GM12878 (cell line): ENCODE measurements around the gene TRPM3. TPM values are rescaled to one million over a fixed set of nuclear protein-coding genes. Genes with fewer than 3 reads are reported as not detected.

ENCODE experiments used
- ATAC-seq: fragments of 200-7000 bp; cut with Tn5 transposase; 3 replicates; pipeline ENCODE4 v1.9.1; 2020; ENCODE audit warnings: mild to moderate bottlenecking, moderate library complexity
- BruUV-seq: library from RNA; stranded (reverse); fragments of 400-500 nt; replicated peaks from 2 replicates; lab custom pipeline; 2021; lab: Mats Ljungman, UMichigan
- CTCF ChIA-PET: fragments of 300-600 bp; sonication (Branson Sonifier 250); formaldehyde crosslinking; extraction: SDS; loops from one replicate; lab custom pipeline; 2021; ENCODE audit warnings: inconsistent platforms; lab: Yijun Ruan, JAX
- POLR2A ChIA-PET: fragments of 350-600 bp; formaldehyde crosslinking; extraction: SDS; loops from one replicate; lab custom pipeline; 2021; ENCODE audit warnings: inconsistent platforms; lab: Charles Lee
- RAD21 ChIA-PET: fragments of 300-600 bp; sonication (Branson Sonifier 250); formaldehyde crosslinking; loops from one replicate; lab custom pipeline; 2023; ENCODE audit warnings: antibody characterized with exemption; ENCODE audit not compliant: unreplicated experiment; lab: Charles Lee
- SMC1A ChIA-PET: fragments of 300-600 bp; sonication (Branson Sonifier 250); formaldehyde crosslinking; loops from one replicate; lab custom pipeline; 2023; ENCODE audit not compliant: unreplicated experiment, uncharacterized antibody; lab: Charles Lee
- DNase-seq: peaks from one replicate; pipeline ENCODE4 v3.0.0-alpha.2; 2011; ENCODE audit warnings: low read depth, low spot score
- FAIRE-seq: peaks from 3 replicates; lab custom pipeline; 2011; peaks lifted over from hg19 to GRCh38; lab: Jason Lieb, UNC
- H2AFZ ChIP-seq: 2 replicates; pipeline ENCODE4 v1.6.0; 2011; ENCODE audit warnings: low read depth, low read length, control low read depth; ENCODE audit not compliant: control insufficient read depth
- H3K27ac ChIP-seq: 2 replicates; pipeline ENCODE4 v1.5.1; 2011; ENCODE audit warnings: control low read depth; ENCODE audit not compliant: control insufficient read depth, insufficient read depth
- H3K27me3 ChIP-seq, 2 experiments: replicated peaks in 1 of 2; 2 replicates each; pipeline versions ENCODE4 v1.6.0 to v1.6.1; 2011; ENCODE audit warnings: low read length in 1 of 2; ENCODE audit not compliant: control insufficient read depth in 2 of 2, insufficient read depth in 2 of 2
- H3K36me3 ChIP-seq, 2 experiments: 2 replicates each; pipeline ENCODE4 v1.5.1; 2011; ENCODE audit warnings: low read length in 1 of 2; ENCODE audit not compliant: control insufficient read depth in 2 of 2, insufficient read depth in 2 of 2
- H3K4me1 ChIP-seq: 2 replicates; pipeline ENCODE4 v1.6.1; 2011; ENCODE audit warnings: mild to moderate bottlenecking, low read length, moderate library complexity, mixed read lengths; ENCODE audit not compliant: control insufficient read depth, insufficient read depth
- H3K4me2 ChIP-seq: 2 replicates; pipeline ENCODE4 v1.6.0; 2011; ENCODE audit warnings: control low read depth; ENCODE audit not compliant: control insufficient read depth, insufficient read depth
- H3K4me3 ChIP-seq: fragments of 200-600 bp; sonication (generic); 2 replicates; pipeline ENCODE4 v1.5.1; 2016
- H3K79me2 ChIP-seq: 2 replicates; pipeline ENCODE4 v1.6.0; 2011; ENCODE audit warnings: low read length; ENCODE audit not compliant: control insufficient read depth, insufficient read depth
- H3K9ac ChIP-seq: 2 replicates; pipeline ENCODE4 v1.8.0; 2011; ENCODE audit warnings: low read length, control low read depth, mixed read lengths; ENCODE audit not compliant: control insufficient read depth, insufficient read depth
- H3K9me3 ChIP-seq: replicated peaks from 3 replicates; pipeline ENCODE4 v1.5.1; 2011; ENCODE audit warnings: mild to moderate bottlenecking, low read length; ENCODE audit not compliant: control insufficient read depth, insufficient read depth
- H4K20me1 ChIP-seq: 2 replicates; pipeline ENCODE4 v1.6.0; 2011; ENCODE audit not compliant: control insufficient read depth, insufficient read depth
- LARP7 ChIP-seq: fragments of 450-650 bp; IDR thresholded peaks from 2 replicates; pipeline ENCODE4 v1.6.1; 2017; ENCODE audit warnings: mild to moderate bottlenecking
- WGBS: methylation state at CpG from one replicate; pipeline ENCODE4 v1.1.6; 2016; ENCODE audit warnings: low lambda C conversion rate; ENCODE audit not compliant: insufficient replicate concordance, insufficient coverage; ENCODE audit errors: missing lambda C conversion rate; 5-methylcytosine and 5-hydroxymethylcytosine counted together
- in situ Hi-C: fragments of 300-500 bp; cut with MboI; formaldehyde crosslinking; loops from 9 replicates; pipeline ENCODE4 v1.14.3; 2018; ENCODE audit warnings: mixed read lengths
- intact Hi-C: fragments of 100-400 bp; cut with micrococcal nuclease; formaldehyde crosslinking; loops from one replicate; pipeline ENCODE4 v1.14.2; 2022; ENCODE audit not compliant: unreplicated experiment
- polyA plus RNA-seq, 11 experiments: library from polyadenylated mRNA; depleted of rRNA in 4 of 11; unstranded in 6 of 11; stranded (reverse) in 5 of 11; fragments of >200 nt; fragmentation: Nextera tagmentation in 4 of 11; fragmentation: Illumina TruSeq in 1 of 11; extraction: Ambion mirVana in 4 of 11; extraction: Trizol in 1 of 11; gene quantifications; 1 replicate in 1 of 11; 2 replicates in 10 of 11; pipeline versions ENCODE4 v1.2.1 to v1.2.3, GENCODE V29; 2011 to 2016; ENCODE audit warnings: inconsistent platforms in 2 of 11, missing spikeins in 2 of 11, low read depth in 1 of 11
- total RNA-seq, 4 experiments: library from RNA; depleted of rRNA in 3 of 4; stranded (reverse); fragments of >200 nt in 3 of 4; fragmentation: Illumina TruSeq in 1 of 4; extraction: Trizol in 1 of 4; gene quantifications; 2 replicates each; pipeline versions ENCODE4 v1.2.1 to v1.2.3, GENCODE V29; 2013 to 2021
- TF ChIP-seq, protein P1 (sequence below): IDR thresholded peaks from 2 replicates; pipeline ENCODE4 v1.6.1; 2012; ENCODE audit warnings: improper control_type of control experiment, low read depth, low read length; ENCODE audit not compliant: insufficient replicate concordance
- TF ChIP-seq, protein P2 (sequence below): IDR thresholded peaks from 2 replicates; pipeline ENCODE4 v1.6.1; 2011; ENCODE audit warnings: low read depth, mild to moderate bottlenecking, low read length, moderate library complexity, borderline replicate concordance; ENCODE audit errors: extremely low read depth

Gene TRPM3
- total and polyA plus RNA-seq, 10 of the 15 experiments (the other 5 are each of a cell fraction or from before 2014, with no cell fraction given): not detected

DNA sequence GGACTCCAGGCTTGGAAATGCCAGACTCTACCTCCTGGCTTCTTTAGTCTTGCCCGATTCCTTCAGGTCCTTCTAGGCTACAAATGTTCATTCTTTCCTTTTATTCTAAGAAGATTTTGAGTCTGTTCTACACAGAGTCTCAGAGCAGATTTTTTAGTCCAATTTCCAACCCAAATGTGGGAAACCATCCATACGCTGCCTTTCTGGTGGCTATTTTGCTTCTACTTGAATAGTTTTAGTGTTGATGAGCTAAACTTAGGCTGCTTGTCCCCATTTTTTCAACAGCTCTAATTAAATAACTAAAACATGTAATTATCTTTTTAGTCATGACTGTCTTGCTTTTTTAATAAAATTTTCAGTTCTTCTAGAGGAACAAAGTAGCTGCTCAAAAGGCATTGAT lies 594.5 kb downstream of the TRPM3 start:
- no peaks in the 10 kb centered on the region for H4K20me1 ChIP-seq
- H3K27me3 ChIP-seq: no peaks in the 10 kb centered on the region
- no peak overlapping the region for H3K4me2 ChIP-seq
- no peaks in the 10 kb centered on the region; the same call in 1 of the 3 replicates for H3K9me3 ChIP-seq
- H3K79me2 ChIP-seq: no peaks in the 10 kb centered on the region
- H3K27ac ChIP-seq: no peak overlapping the region
- ATAC-seq: no peak
- RAD21 ChIA-PET: no interaction called here
- intact Hi-C loops (no loop called here), in situ Hi-C loops (no loop called here)
- POLR2A ChIA-PET: no interaction called here
- H2AFZ ChIP-seq: no peak overlapping the region
- DNase-seq: no peak
- CTCF ChIA-PET: no interaction called here
- H3K36me3 ChIP-seq: no peaks in the 10 kb centered on the region
- TF ChIP-seq, protein P1, sequence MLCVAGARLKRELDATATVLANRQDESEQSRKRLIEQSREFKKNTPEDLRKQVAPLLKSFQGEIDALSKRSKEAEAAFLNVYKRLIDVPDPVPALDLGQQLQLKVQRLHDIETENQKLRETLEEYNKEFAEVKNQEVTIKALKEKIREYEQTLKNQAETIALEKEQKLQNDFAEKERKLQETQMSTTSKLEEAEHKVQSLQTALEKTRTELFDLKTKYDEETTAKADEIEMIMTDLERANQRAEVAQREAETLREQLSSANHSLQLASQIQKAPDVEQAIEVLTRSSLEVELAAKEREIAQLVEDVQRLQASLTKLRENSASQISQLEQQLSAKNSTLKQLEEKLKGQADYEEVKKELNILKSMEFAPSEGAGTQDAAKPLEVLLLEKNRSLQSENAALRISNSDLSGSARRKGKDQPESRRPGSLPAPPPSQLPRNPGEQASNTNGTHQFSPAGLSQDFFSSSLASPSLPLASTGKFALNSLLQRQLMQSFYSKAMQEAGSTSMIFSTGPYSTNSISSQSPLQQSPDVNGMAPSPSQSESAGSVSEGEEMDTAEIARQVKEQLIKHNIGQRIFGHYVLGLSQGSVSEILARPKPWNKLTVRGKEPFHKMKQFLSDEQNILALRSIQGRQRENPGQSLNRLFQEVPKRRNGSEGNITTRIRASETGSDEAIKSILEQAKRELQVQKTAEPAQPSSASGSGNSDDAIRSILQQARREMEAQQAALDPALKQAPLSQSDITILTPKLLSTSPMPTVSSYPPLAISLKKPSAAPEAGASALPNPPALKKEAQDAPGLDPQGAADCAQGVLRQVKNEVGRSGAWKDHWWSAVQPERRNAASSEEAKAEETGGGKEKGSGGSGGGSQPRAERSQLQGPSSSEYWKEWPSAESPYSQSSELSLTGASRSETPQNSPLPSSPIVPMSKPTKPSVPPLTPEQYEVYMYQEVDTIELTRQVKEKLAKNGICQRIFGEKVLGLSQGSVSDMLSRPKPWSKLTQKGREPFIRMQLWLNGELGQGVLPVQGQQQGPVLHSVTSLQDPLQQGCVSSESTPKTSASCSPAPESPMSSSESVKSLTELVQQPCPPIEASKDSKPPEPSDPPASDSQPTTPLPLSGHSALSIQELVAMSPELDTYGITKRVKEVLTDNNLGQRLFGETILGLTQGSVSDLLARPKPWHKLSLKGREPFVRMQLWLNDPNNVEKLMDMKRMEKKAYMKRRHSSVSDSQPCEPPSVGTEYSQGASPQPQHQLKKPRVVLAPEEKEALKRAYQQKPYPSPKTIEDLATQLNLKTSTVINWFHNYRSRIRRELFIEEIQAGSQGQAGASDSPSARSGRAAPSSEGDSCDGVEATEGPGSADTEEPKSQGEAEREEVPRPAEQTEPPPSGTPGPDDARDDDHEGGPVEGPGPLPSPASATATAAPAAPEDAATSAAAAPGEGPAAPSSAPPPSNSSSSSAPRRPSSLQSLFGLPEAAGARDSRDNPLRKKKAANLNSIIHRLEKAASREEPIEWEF: no peak
- TF ChIP-seq LARP7: no peak
- TF ChIP-seq, protein P2, sequence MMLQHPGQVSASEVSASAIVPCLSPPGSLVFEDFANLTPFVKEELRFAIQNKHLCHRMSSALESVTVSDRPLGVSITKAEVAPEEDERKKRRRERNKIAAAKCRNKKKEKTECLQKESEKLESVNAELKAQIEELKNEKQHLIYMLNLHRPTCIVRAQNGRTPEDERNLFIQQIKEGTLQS: no peak
- TF ChIP-seq, all 136 proteins: peak for 0
- FAIRE-seq: no peak
- 28% methylated on average over 2 of the region's 2 CpGs for WGBS
- Histone ChIP-seq H3K9ac (no peak overlapping the region), H3K4me1 (no peaks in the 10 kb centered on the region), H3K4me3 (no peak overlapping the region)
- SMC1A ChIA-PET: interaction anchor here (0.7 to 0.8 kb wide), 2 partner anchors 13 to 25 kb away, joined by 3 read pairs; no protein-coding TSS in a partner anchor
- no TSS peak for BruUV-seq
